ENCODE data around the gene FAM120AOS.

- no peak for TF ChIP-seq CTCF (conservative IDR thresholded peaks at IDR 0.05)
- TF ChIP-seq ZFX (IDR thresholded peaks at IDR 0.05), result no peak
Observed at GRCh38 chr9:93460689-93461413, 7.5 kb upstream of the FAM120AOS start.

All from C4-2B (cell line).